Inferior parietal cortex (tissue), 1 donor: Measurements from ENCODE around the gene OR1K1.
"Not testable (repeated sequence)": the region's sequence is repeated elsewhere in the genome, so short reads cannot be mapped to it uniquely, and the experiment has no call there.

Source experiments
- DNase-seq: peaks from one replicate; pipeline ENCODE4 v3.0.0-alpha.2; 2016; ENCODE audit errors: extremely low spot score

Gene OR1K1

GRCh38 chr9:122800066-122801060 lies at the start of gene OR1K1:
Gene OR1K1, plus strand, starts transcription at chr9:122800123. Its CDS starts 0 bp downstream, at chr9:122800123.
- DNase-seq, result no peak

GRCh38 chr9:122754825-122755224 lies 45.1 kb upstream of the OR1K1 start:
- no peak for DNase-seq

GRCh38 chr9:122767817-122768216 lies 32.1 kb upstream of the OR1K1 start:
- no peak for DNase-seq

GRCh38 chr9:122777052-122777451 lies 22.9 kb upstream of the OR1K1 start:
- no peak for DNase-seq

GRCh38 chr9:122777935-122778627 lies 21.8 kb upstream of the OR1K1 start:
- no peak for DNase-seq

- no peak for DNase-seq
Measured at GRCh38 chr9:122779181-122779580, 20.7 kb upstream of the OR1K1 start.

- no peak for DNase-seq
Measured at GRCh38 chr9:122780026-122780425, 19.9 kb upstream of the OR1K1 start.

GRCh38 chr9:122781671-122782070 lies 18.3 kb upstream of the OR1K1 start:
- DNase-seq, result no peak

- no peak for DNase-seq
Measured at GRCh38 chr9:122785269-122785668, 14.7 kb upstream of the OR1K1 start.

- DNase-seq, result no peak
Measured at GRCh38 chr9:122786338-122786737, 13.6 kb upstream of the OR1K1 start.

GRCh38 chr9:122788831-122789230 lies 11.1 kb upstream of the OR1K1 start, which contains the start of gene OR5C1:
Gene OR5C1, plus strand, starts transcription at chr9:122788933. Its CDS starts 0 bp downstream, at chr9:122788933.
- DNase-seq, result no peak

GRCh38 chr9:122789256-122790046 lies 10.5 kb upstream of the OR1K1 start:
- no peak for DNase-seq

- no peak for DNase-seq
Measured at GRCh38 chr9:122791872-122792669, 7.9 kb upstream of the OR1K1 start.

- DNase-seq, result no peak
Measured at GRCh38 chr9:122797316-122798063, 2.4 kb upstream of the OR1K1 start.

GRCh38 chr9:122806661-122807060 lies 6.7 kb downstream of the OR1K1 start:
- no peak for DNase-seq

- DNase-seq, result no peak
Measured at GRCh38 chr9:122807271-122807900, 7.5 kb downstream of the OR1K1 start.

GRCh38 chr9:122808141-122808540 lies 8.2 kb downstream of the OR1K1 start:
- DNase-seq, result no peak

- DNase-seq, result not testable (repeated sequence)
Measured at GRCh38 chr9:122809261-122809660, 9.3 kb downstream of the OR1K1 start.

- peak; percentile 98 for DNase-seq
Measured at GRCh38 chr9:122810306-122810946, 10.5 kb downstream of the OR1K1 start.
